ENCODE data around the gene ERMP1.

Gene ERMP1

GRCh38 chr9:5838884-5839571 lies 6.1 kb upstream of the ERMP1 start:
- peak; percentile 55 for DNase-seq (ENCODE audit: low read depth)

GRCh38 chr9:5835808-5836207 lies 2.9 kb upstream of the ERMP1 start:
- peaks cover 23% of the 10 kb centered on the region for H3K4me1 ChIP-seq (ENCODE audit: control insufficient read depth, insufficient read depth, low read length)
- H3K36me3 ChIP-seq (ENCODE audit: control insufficient read depth, insufficient read depth, low read length, severe bottlenecking), result no peaks in the 10 kb centered on the region
- DNase-seq (ENCODE audit: low read depth), result no peak
- no peaks in the 10 kb centered on the region for H3K9me3 ChIP-seq (ENCODE audit: control insufficient read depth, low read length)
- no peaks in the 10 kb centered on the region for H3K27me3 ChIP-seq (replicated peaks; ENCODE audit: control insufficient read depth, insufficient read depth, low read length)
- no peak overlapping the region for H3K9ac ChIP-seq (ENCODE audit: low read length)
- H3K4me3 ChIP-seq (ENCODE audit: low read length), result no peak overlapping the region

More at GRCh38 chr9:5838884-5839571, 6.1 kb upstream of the ERMP1 start:
- Histone ChIP-seq H3K4me3 (ENCODE audit: low read length) (no peak overlapping the region), H3K9ac (ENCODE audit: low read length) (no peak overlapping the region), H3K36me3 (ENCODE audit: control insufficient read depth, insufficient read depth, low read length, severe bottlenecking) (no peaks in the 10 kb centered on the region), H3K4me1 (ENCODE audit: control insufficient read depth, insufficient read depth, low read length) (peaks cover 7% of the 10 kb centered on the region), H3K27me3 (replicated peaks; ENCODE audit: control insufficient read depth, insufficient read depth, low read length) (no peaks in the 10 kb centered on the region), H3K9me3 (ENCODE audit: control insufficient read depth, low read length) (no peaks in the 10 kb centered on the region)

GRCh38 chr9:5834214-5834613 lies 1.3 kb upstream of the ERMP1 start:
- DNase-seq (ENCODE audit: low read depth), result no peak
- H3K27me3 ChIP-seq (replicated peaks; ENCODE audit: control insufficient read depth, insufficient read depth, low read length), result no peaks in the 10 kb centered on the region
- peaks cover 17% of the 10 kb centered on the region for H3K4me1 ChIP-seq (ENCODE audit: control insufficient read depth, insufficient read depth, low read length)

GRCh38 chr9:5832071-5832537 lies 813 bp downstream of the ERMP1 start:
- no peaks in the 10 kb centered on the region for H3K27me3 ChIP-seq (replicated peaks; ENCODE audit: control insufficient read depth, insufficient read depth, low read length)
- DNase-seq (ENCODE audit: low read depth), result peak; percentile 22

More at GRCh38 chr9:5834214-5834613, 1.3 kb upstream of the ERMP1 start:
- no peak overlapping the region for H3K4me3 ChIP-seq (ENCODE audit: low read length)
- H3K36me3 ChIP-seq (ENCODE audit: control insufficient read depth, insufficient read depth, low read length, severe bottlenecking), result no peaks in the 10 kb centered on the region
- H3K9ac ChIP-seq (ENCODE audit: low read length), result no peak overlapping the region
- no peaks in the 10 kb centered on the region for H3K9me3 ChIP-seq (ENCODE audit: control insufficient read depth, low read length)

GRCh38 chr9:5825895-5826622 lies 6.9 kb downstream of the ERMP1 start:
- Histone ChIP-seq H3K27me3 (replicated peaks; ENCODE audit: control insufficient read depth, insufficient read depth, low read length) (no peaks in the 10 kb centered on the region), H3K4me1 (ENCODE audit: control insufficient read depth, insufficient read depth, low read length) (peaks cover 6% of the 10 kb centered on the region), H3K36me3 (ENCODE audit: control insufficient read depth, insufficient read depth, low read length, severe bottlenecking) (peaks cover 6% of the 10 kb centered on the region), H3K9me3 (ENCODE audit: control insufficient read depth, low read length) (no peaks in the 10 kb centered on the region), H3K4me3 (ENCODE audit: low read length) (no peak overlapping the region), H3K9ac (ENCODE audit: low read length) (no peak overlapping the region)
- no peak for DNase-seq (ENCODE audit: low read depth)

More at GRCh38 chr9:5832071-5832537, 813 bp downstream of the ERMP1 start:
- Histone ChIP-seq H3K4me3 (ENCODE audit: low read length) (peak overlapping the region; percentile 87), H3K36me3 (ENCODE audit: control insufficient read depth, insufficient read depth, low read length, severe bottlenecking) (no peaks in the 10 kb centered on the region), H3K9ac (ENCODE audit: low read length) (peak overlapping the region; percentile 84), H3K9me3 (ENCODE audit: control insufficient read depth, low read length) (no peaks in the 10 kb centered on the region), H3K4me1 (ENCODE audit: control insufficient read depth, insufficient read depth, low read length) (peaks cover 16% of the 10 kb centered on the region)

- peaks cover 6% of the 10 kb centered on the region for H3K36me3 ChIP-seq (ENCODE audit: control insufficient read depth, insufficient read depth, low read length, severe bottlenecking)
- no peak overlapping the region for H3K4me3 ChIP-seq (ENCODE audit: low read length)
Measured at GRCh38 chr9:5825223-5825622, 7.7 kb downstream of the ERMP1 start.

GRCh38 chr9:5820425-5820824 lies 12.5 kb downstream of the ERMP1 start:
- H3K4me1 ChIP-seq (ENCODE audit: control insufficient read depth, insufficient read depth, low read length), result peaks cover 12% of the 10 kb centered on the region
- H3K4me3 ChIP-seq (ENCODE audit: low read length), result no peak overlapping the region
- no peaks in the 10 kb centered on the region for H3K27me3 ChIP-seq (replicated peaks; ENCODE audit: control insufficient read depth, insufficient read depth, low read length)
- H3K9me3 ChIP-seq (ENCODE audit: control insufficient read depth, low read length), result no peaks in the 10 kb centered on the region
- peak overlapping the region; percentile 48 for H3K9ac ChIP-seq (ENCODE audit: low read length)
- peaks cover 6% of the 10 kb centered on the region for H3K36me3 ChIP-seq (ENCODE audit: control insufficient read depth, insufficient read depth, low read length, severe bottlenecking)
- no peak for DNase-seq (ENCODE audit: low read depth)

More at GRCh38 chr9:5825223-5825622, 7.7 kb downstream of the ERMP1 start:
- H3K9ac ChIP-seq (ENCODE audit: low read length), result no peak overlapping the region
- DNase-seq (ENCODE audit: low read depth), result no peak
- H3K4me1 ChIP-seq (ENCODE audit: control insufficient read depth, insufficient read depth, low read length), result peaks cover 12% of the 10 kb centered on the region
- H3K27me3 ChIP-seq (replicated peaks; ENCODE audit: control insufficient read depth, insufficient read depth, low read length), result no peaks in the 10 kb centered on the region
- no peaks in the 10 kb centered on the region for H3K9me3 ChIP-seq (ENCODE audit: control insufficient read depth, low read length)

- Histone ChIP-seq H3K9ac (ENCODE audit: low read length) (no peak overlapping the region), H3K36me3 (ENCODE audit: control insufficient read depth, insufficient read depth, low read length, severe bottlenecking) (peaks cover 6% of the 10 kb centered on the region), H3K4me3 (ENCODE audit: low read length) (no peak overlapping the region), H3K4me1 (ENCODE audit: control insufficient read depth, insufficient read depth, low read length) (peaks cover 12% of the 10 kb centered on the region), H3K27me3 (replicated peaks; ENCODE audit: control insufficient read depth, insufficient read depth, low read length) (no peaks in the 10 kb centered on the region), H3K9me3 (ENCODE audit: control insufficient read depth, low read length) (no peaks in the 10 kb centered on the region)
- DNase-seq (ENCODE audit: low read depth), result no peak
Measured at GRCh38 chr9:5819174-5819573, 13.7 kb downstream of the ERMP1 start.

GRCh38 chr9:5818424-5819142 lies 14.3 kb downstream of the ERMP1 start:
- Histone ChIP-seq H3K4me1 (ENCODE audit: control insufficient read depth, insufficient read depth, low read length) (peaks cover 12% of the 10 kb centered on the region), H3K4me3 (ENCODE audit: low read length) (no peak overlapping the region), H3K9me3 (ENCODE audit: control insufficient read depth, low read length) (no peaks in the 10 kb centered on the region), H3K27me3 (replicated peaks; ENCODE audit: control insufficient read depth, insufficient read depth, low read length) (no peaks in the 10 kb centered on the region), H3K9ac (ENCODE audit: low read length) (no peak overlapping the region), H3K36me3 (ENCODE audit: control insufficient read depth, insufficient read depth, low read length, severe bottlenecking) (peaks cover under 1% of the 10 kb centered on the region)
- no peak for DNase-seq (ENCODE audit: low read depth)

- H3K4me1 ChIP-seq (ENCODE audit: control insufficient read depth, insufficient read depth, low read length), result peaks cover 12% of the 10 kb centered on the region
- H3K9ac ChIP-seq (ENCODE audit: low read length), result no peak overlapping the region
- no peaks in the 10 kb centered on the region for H3K27me3 ChIP-seq (replicated peaks; ENCODE audit: control insufficient read depth, insufficient read depth, low read length)
- DNase-seq (ENCODE audit: low read depth), result peak; percentile 68
- H3K36me3 ChIP-seq (ENCODE audit: control insufficient read depth, insufficient read depth, low read length, severe bottlenecking), result no peaks in the 10 kb centered on the region
- H3K4me3 ChIP-seq (ENCODE audit: low read length), result no peak overlapping the region
- H3K9me3 ChIP-seq (ENCODE audit: control insufficient read depth, low read length), result no peaks in the 10 kb centered on the region
Measured at GRCh38 chr9:5817862-5818261, 15.1 kb downstream of the ERMP1 start.

GRCh38 chr9:5815461-5815860 lies 17.5 kb downstream of the ERMP1 start:
- H3K27me3 ChIP-seq (replicated peaks; ENCODE audit: control insufficient read depth, insufficient read depth, low read length), result no peaks in the 10 kb centered on the region
- H3K4me1 ChIP-seq (ENCODE audit: control insufficient read depth, insufficient read depth, low read length), result peaks cover 1% of the 10 kb centered on the region
- no peak for DNase-seq (ENCODE audit: low read depth)
- H3K36me3 ChIP-seq (ENCODE audit: control insufficient read depth, insufficient read depth, low read length, severe bottlenecking), result peaks cover 5% of the 10 kb centered on the region
- H3K4me3 ChIP-seq (ENCODE audit: low read length), result no peak overlapping the region
- H3K9me3 ChIP-seq (ENCODE audit: control insufficient read depth, low read length), result no peaks in the 10 kb centered on the region
- H3K9ac ChIP-seq (ENCODE audit: low read length), result no peak overlapping the region
